ENCODE measurements around the gene SMAD7. TPM values are rescaled to one million over a fixed set of nuclear protein-coding genes. Genes with fewer than 3 reads are reported as not detected.

Gene SMAD7
- total and polyA plus RNA-seq, 4 donors: 11.8 to 58.8 (median 35.8) TPM

- Histone ChIP-seq H3K36me3 (ENCODE audit: control insufficient read depth in 4 of 4, insufficient read depth in 4 of 4, low read length in 4 of 4) (peaks cover 0 to 21% (median 19%) of the 10 kb centered on the region in 4 donors), H3K27me3 (ENCODE audit: control insufficient read depth in 3 of 3, insufficient read depth in 3 of 3, low read length in 2 of 3) (no peaks in the 10 kb centered on the region), H3K9ac (ENCODE audit: insufficient read depth in 1 of 2, low read length in 2 of 2) (peak overlapping the region in 1 of 2 donors; percentile 48), H3K9me3 (ENCODE audit: control insufficient read depth in 4 of 4, insufficient read depth in 3 of 4, low read length in 3 of 4) (no peaks in the 10 kb centered on the region), H3K4me3 (no peak overlapping the region), H3K27ac (ENCODE audit: low read depth in 1 of 2, low read length in 1 of 2) (peak overlapping the region in 1 of 2 donors; percentile 90), H3K4me1 (ENCODE audit: control insufficient read depth in 5 of 5, insufficient read depth in 5 of 5, low read length in 5 of 5) (peaks cover 13 to 99% (median 62%) of the 10 kb centered on the region in 5 donors)
- DNase-seq: peak in 1 of 3 donors; percentile 12
- no peak for ATAC-seq (ENCODE audit: insufficient read depth, low FRiP score)
- 65% methylated on average over 8 of the region's 8 CpGs for WGBS, 2 donors
- no peak for TF ChIP-seq CTCF (IDR thresholded peaks at IDR 0.05; ENCODE audit: control extremely low read depth, extremely low read depth)
These were observed 8.7 kb downstream of the SMAD7 start for GRCh38 chr18:48942086-48942485.

GRCh38 chr18:48941672-48942071 is 9.1 kb downstream of the SMAD7 start:
- Histone ChIP-seq H3K4me3 (no peak overlapping the region), H3K27me3 (ENCODE audit: control insufficient read depth in 3 of 3, insufficient read depth in 3 of 3, low read length in 2 of 3) (no peaks in the 10 kb centered on the region), H3K4me1 (ENCODE audit: control insufficient read depth in 5 of 5, insufficient read depth in 5 of 5, low read length in 5 of 5) (peaks cover 12 to 99% (median 62%) of the 10 kb centered on the region in 5 donors), H3K9ac (ENCODE audit: insufficient read depth in 1 of 2, low read length in 2 of 2) (peak overlapping the region in 1 of 2 donors; percentile 57), H3K27ac (ENCODE audit: low read depth in 1 of 2, low read length in 1 of 2) (peak overlapping the region in 1 of 2 donors; percentile 90), H3K9me3 (ENCODE audit: control insufficient read depth in 4 of 4, insufficient read depth in 3 of 4, low read length in 3 of 4) (no peaks in the 10 kb centered on the region), H3K36me3 (ENCODE audit: control insufficient read depth in 4 of 4, insufficient read depth in 4 of 4, low read length in 4 of 4) (peaks cover 0 to 21% (median 19%) of the 10 kb centered on the region in 4 donors)
- TF ChIP-seq CTCF (IDR thresholded peaks at IDR 0.05; ENCODE audit: control extremely low read depth, extremely low read depth): no peak
- no peak for ATAC-seq (ENCODE audit: insufficient read depth, low FRiP score)
- 60 to 70% methylated on average over 7 of the region's 7 CpGs for WGBS, 2 donors
- DNase-seq: peak in 1 of 3 donors; percentile 14

DNA sequence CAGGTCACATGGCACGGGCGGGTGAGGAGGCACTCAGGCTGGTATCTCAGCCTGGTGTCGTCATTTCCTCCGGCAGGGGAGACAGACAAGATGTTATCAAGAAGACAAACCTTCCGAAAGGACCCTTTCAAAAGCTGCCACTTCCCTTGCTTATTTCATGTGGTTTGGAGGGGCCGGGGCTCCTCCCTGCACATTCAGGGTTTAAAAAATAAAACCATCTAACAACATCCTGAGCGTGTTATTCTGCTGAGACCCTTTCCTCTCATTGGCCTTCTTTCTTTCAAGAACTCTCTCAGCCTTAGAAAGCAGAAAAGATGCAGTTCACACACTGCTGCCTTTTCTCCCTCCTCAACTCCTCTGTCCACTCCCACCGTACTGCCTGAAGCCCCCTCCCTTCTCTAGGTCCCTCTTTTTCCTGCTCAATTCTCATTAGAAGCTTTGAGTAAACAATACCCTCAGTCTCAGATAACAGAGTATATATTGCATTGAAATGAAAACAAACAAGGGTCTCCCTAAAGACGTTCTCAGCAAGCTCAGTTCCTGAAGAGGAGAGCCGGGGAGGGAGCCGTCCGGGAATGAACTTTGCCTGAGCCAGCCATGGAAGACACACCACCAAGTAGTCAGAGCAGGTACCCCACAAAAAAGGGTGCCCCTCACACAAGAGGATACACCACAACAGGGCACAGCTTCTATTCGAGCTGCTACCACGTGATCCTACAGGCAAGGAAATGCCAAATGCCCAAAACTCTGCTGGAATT is 9.7 kb downstream of the SMAD7 start:
- H3K9ac ChIP-seq (ENCODE audit: insufficient read depth in 1 of 2, low read length in 2 of 2): peak overlapping the region in 1 of 2 donors; percentile 57
- H3K36me3 ChIP-seq (ENCODE audit: control insufficient read depth in 4 of 4, insufficient read depth in 4 of 4, low read length in 4 of 4): peaks cover 0 to 23% (median 18%) of the 10 kb centered on the region in 4 donors
- peak overlapping the region in 1 of 2 donors; percentile 90 for H3K27ac ChIP-seq (ENCODE audit: low read depth in 1 of 2, low read length in 1 of 2)
- 27 to 29% methylated on average over 14 of the region's 14 CpGs for WGBS, 2 donors
- no peak for TF ChIP-seq CTCF (IDR thresholded peaks at IDR 0.05; ENCODE audit: control extremely low read depth, extremely low read depth)
- no peaks in the 10 kb centered on the region for H3K9me3 ChIP-seq (ENCODE audit: control insufficient read depth in 4 of 4, insufficient read depth in 3 of 4, low read length in 3 of 4)
- H3K27me3 ChIP-seq (ENCODE audit: control insufficient read depth in 3 of 3, insufficient read depth in 3 of 3, low read length in 2 of 3): no peaks in the 10 kb centered on the region
- no peak for ATAC-seq (ENCODE audit: insufficient read depth, low FRiP score)
- H3K4me3 ChIP-seq: peak overlapping the region; percentile 10
- peaks cover 8 to 96% (median 63%) of the 10 kb centered on the region in 5 donors for H3K4me1 ChIP-seq (ENCODE audit: control insufficient read depth in 5 of 5, insufficient read depth in 5 of 5, low read length in 5 of 5)
- peak; percentile 50 to 82 (median 81) for DNase-seq

Data from lung (tissue), 12 donors.